HG03439 (cell line): ENCODE results near the gene NPFFR2.
A peak's percentile ranks its signal among the peaks of the same experiment; 100 is the strongest.
"Not testable (repeated sequence)": the region's sequence is repeated elsewhere in the genome, so short reads cannot be mapped to it uniquely, and the experiment has no call there.

Experiments used
- ATAC-seq: cut with Tn5 transposase; IDR thresholded peaks from one replicate; pipeline ENCODE4 v1.9.1; 2021; ENCODE audit warnings: mild to moderate bottlenecking, moderate library complexity; ENCODE audit not compliant: unreplicated experiment

Gene NPFFR2

GRCh38 chr4:72031868-72032608 lies at the start of gene NPFFR2:
Gene NPFFR2, plus strand, starts transcription at chr4:72032000. Its CDS starts 96,592 bp downstream, at chr4:72128592.
- no peak for ATAC-seq

GRCh38 chr4:71992571-71993312 lies 39.1 kb upstream of the NPFFR2 start:
- no peak for ATAC-seq

- ATAC-seq, result no peak
These were observed 37.2 kb upstream of the NPFFR2 start for GRCh38 chr4:71994559-71994958.

DNA sequence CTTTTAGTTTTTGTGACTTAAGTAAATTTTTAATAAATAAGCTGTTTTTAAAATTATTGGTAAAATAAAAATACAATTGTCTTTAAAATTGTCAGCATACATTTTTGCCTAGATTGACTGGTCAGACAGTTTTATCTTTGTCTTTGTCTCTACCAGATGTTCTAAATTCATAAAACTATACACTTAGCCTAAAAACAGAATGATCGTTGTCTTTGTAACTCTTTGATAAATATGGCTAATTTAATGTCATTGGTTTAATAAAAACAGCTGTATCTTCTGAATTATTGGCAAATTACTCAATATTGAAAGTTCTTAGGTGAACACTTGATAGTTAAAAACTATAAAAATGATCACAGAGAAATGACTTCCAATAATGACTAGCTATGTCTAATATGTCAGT lies 36.5 kb upstream of the NPFFR2 start:
- no peak for ATAC-seq

GRCh38 chr4:72006586-72006985 lies 25.2 kb upstream of the NPFFR2 start:
- ATAC-seq, result no peak

DNA sequence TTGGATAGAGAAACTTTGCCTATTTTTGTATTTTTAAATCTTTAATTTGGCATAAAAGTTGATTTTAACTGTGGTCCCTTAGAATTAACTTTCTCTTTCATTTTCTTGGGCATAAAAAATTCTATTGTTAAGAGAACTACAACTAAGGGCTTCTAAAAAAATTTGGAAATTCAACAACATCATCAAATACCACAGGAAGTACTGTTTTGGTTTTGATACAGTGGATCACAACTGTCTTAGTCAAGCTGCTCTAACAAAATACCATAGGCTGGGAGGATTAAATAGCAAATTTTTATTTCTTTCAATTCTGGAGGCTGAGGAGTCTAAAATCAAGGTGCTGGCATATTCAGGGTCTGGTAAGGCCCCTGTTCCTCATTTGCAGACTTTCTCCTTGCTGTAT lies 19.9 kb upstream of the NPFFR2 start:
- ATAC-seq, result no peak

GRCh38 chr4:72016011-72016410 lies 15.8 kb upstream of the NPFFR2 start:
- ATAC-seq, result no peak

GRCh38 chr4:72019688-72020087 lies 12.1 kb upstream of the NPFFR2 start:
- ATAC-seq, result no peak

- no peak for ATAC-seq
These were observed 9.2 kb upstream of the NPFFR2 start for GRCh38 chr4:72022553-72022952.

DNA sequence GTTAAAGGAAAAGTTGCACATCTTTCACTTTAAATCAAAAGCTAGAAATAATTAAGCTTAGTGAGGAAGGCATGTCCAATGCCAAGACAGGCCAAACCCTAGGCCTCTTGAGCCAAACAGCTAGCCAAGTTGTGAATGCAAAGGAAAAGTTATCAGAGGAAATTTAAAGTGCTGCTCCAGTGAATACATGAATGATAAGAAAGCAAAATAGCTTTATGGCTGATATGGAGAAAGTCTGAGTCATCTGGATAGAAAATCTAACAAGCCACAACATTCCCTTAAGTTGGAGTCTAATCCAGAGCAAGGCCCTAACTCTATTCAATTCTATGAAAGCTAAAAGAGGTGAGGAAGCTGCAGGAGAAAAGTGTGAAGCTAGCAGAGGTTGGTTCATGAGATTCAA lies 23.8 kb downstream of the NPFFR2 start:
- ATAC-seq, result no peak

- ATAC-seq, result no peak
These were observed 31.9 kb downstream of the NPFFR2 start for GRCh38 chr4:72063726-72064125.

GRCh38 chr4:72067051-72067450 lies 35.3 kb downstream of the NPFFR2 start:
- no peak for ATAC-seq

DNA sequence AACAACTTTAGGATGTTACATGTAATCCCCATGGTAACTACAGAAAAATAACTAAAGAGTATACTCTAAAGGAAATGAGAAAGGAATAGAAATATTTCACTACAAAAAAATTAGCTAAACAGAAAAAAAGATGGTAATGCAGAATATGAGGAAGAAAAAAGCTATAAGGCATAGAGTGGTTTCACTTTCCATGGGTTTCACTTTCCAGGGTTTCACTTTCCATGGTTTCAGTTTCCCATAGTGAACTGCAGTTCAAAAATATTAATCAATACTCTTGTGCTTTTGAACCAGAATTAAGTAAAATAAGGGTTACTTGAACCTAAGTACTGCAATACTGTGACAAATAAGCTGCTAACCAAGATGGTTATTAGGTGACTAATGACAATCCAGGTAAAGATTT lies 42.0 kb downstream of the NPFFR2 start:
- ATAC-seq, result no peak

DNA sequence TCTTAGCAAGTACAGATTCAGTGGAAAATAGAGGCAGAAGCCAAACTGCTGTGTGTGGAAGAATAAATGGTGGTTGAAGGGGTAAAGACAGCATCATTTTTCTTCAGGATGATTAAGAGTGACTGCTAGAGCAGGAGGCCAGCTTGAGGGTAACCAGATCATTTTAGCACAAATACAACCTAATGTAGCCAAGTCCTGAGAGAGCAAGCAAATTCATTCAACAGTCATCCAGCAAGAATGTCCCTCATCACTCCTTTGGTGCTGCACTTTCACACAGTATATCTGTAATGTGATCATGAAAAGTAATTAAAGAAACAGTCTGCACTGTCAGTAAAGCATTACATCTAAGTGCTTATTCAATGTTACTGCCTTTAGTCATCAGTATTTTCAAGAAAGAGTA lies 44.8 kb downstream of the NPFFR2 start:
- no peak for ATAC-seq

DNA sequence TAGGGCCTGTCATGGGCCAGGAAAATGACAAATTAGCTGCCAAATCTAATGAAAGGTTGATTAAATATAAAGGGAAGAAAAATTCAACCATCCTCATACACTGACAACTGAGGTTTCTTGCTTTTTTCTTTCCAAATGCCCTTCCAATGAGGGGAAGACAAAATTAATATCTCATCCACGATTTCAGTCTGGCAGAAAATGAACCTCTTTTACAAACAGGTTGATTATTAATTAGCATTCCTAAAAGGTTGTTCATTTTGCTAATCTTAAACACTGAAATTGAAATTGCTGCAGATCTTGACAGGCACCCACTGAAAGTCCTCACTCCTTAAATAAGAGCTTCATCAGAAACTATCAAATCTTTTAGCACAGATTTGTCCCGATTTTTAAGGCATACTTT lies 45.5 kb downstream of the NPFFR2 start:
- ATAC-seq, result no peak

DNA sequence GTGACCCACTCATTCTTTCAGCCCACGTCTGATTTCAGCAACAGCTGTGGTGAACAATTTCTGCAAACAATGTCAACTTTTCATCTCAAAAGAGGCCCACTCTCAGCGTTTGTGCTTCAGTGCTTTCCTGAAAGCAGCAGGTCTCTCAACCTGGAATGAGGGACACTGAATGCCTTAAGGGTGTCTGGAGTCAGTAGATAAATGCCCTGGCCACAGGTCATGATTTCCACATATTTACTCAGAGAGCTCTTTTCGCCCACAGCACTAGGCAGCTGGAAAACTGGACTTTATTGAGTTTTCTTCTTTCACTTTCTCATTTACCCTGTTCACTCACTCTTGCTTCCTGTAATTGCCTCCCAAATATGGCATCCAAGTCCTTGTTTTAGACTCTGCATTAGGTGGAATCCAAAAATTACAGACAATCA lies 52.8 kb downstream of the NPFFR2 start:
- peak; percentile 56 for ATAC-seq

- ATAC-seq, result not testable (repeated sequence)
These were observed 58.8 kb downstream of the NPFFR2 start for GRCh38 chr4:72090606-72091005.

- no peak for ATAC-seq
These were observed 62.4 kb downstream of the NPFFR2 start for GRCh38 chr4:72094059-72094797.

DNA sequence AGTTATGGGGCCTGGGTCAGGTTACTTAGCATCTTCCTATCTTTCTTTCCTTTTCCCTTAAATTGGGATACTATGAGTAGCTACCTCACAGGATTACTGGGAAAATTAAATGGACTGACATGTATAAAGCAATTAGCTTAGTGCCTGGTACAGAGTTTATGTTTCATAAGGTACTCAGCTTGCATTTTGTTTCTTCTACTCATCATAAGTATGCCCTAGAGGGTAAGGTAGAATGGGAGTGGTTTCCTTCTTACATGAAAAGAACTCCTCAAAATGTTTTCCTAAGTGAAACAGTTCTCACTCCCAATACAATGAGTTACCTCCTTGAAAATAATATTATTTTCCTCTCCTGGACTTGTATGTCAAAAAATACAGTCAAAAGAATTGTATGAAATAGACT lies 75.7 kb downstream of the NPFFR2 start:
- ATAC-seq, result no peak

DNA sequence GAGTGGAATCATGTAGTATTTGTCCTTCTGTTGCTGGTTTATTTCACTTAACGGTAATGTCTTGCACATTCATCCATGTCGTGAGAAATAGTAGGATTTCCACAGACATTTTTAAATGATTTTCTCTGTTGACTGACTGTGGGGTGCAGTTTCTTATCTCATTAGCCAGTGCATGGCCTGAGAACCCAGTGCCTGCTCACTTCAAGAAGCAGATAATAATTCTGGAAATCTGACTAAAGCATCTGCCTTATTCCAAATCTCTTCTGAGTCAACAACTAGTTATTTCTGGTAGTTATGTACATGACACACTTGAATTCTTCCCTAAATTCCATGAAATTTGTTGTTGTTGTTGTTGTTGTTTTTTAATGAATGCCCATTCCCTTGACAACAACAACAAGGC lies 77.6 kb downstream of the NPFFR2 start:
- no peak for ATAC-seq

GRCh38 chr4:72109959-72110497 lies 78.2 kb downstream of the NPFFR2 start:
- no peak for ATAC-seq
